Measurements from ENCODE around the gene RFTN1.

The RFTN1 gene

GRCh38 chr3:16507578-16508242, 5.8 kb downstream of the RFTN1 start:
- H3K27ac Mint-ChIP-seq: no peak overlapping the region
- no peak overlapping the region for H3K4me3 Mint-ChIP-seq
- no peaks in the 10 kb centered on the region for H3K9me3 Mint-ChIP-seq
- H3K36me3 Mint-ChIP-seq (ENCODE audit: low read depth): peaks cover 35% of the 10 kb centered on the region
- DNase-seq (ENCODE audit: low spot score): no peak
- peaks cover 62% of the 10 kb centered on the region for H3K4me1 Mint-ChIP-seq (ENCODE audit: low read depth)
- H3K27me3 Mint-ChIP-seq (ENCODE audit: low read depth): no peaks in the 10 kb centered on the region

GRCh38 chr3:16506884-16507577, 6.5 kb downstream of the RFTN1 start:
- Mint-ChIP-seq H3K27me3 (ENCODE audit: low read depth) (no peaks in the 10 kb centered on the region), H3K4me3 (no peak overlapping the region), H3K36me3 (ENCODE audit: low read depth) (peaks cover 41% of the 10 kb centered on the region), H3K27ac (no peak overlapping the region), H3K9me3 (no peaks in the 10 kb centered on the region), H3K4me1 (ENCODE audit: low read depth) (peaks cover 61% of the 10 kb centered on the region)
- no peak for DNase-seq (ENCODE audit: low spot score)

- peaks cover 38% of the 10 kb centered on the region for H3K36me3 Mint-ChIP-seq (ENCODE audit: low read depth)
- no peaks in the 10 kb centered on the region for H3K27me3 Mint-ChIP-seq (ENCODE audit: low read depth)
- no peak overlapping the region for H3K4me3 Mint-ChIP-seq
These were observed 7.0 kb downstream of the RFTN1 start for GRCh38 chr3:16506451-16506850.

GRCh38 chr3:16504692-16505091, 8.8 kb downstream of the RFTN1 start:
- Mint-ChIP-seq H3K36me3 (ENCODE audit: low read depth) (peaks cover 48% of the 10 kb centered on the region), H3K27ac (peak overlapping the region; percentile 3), H3K27me3 (ENCODE audit: low read depth) (no peaks in the 10 kb centered on the region), H3K4me3 (no peak overlapping the region), H3K9me3 (no peaks in the 10 kb centered on the region), H3K4me1 (ENCODE audit: low read depth) (peaks cover 43% of the 10 kb centered on the region)
- DNase-seq (ENCODE audit: low spot score): no peak

More at GRCh38 chr3:16506451-16506850, 7.0 kb downstream of the RFTN1 start:
- DNase-seq (ENCODE audit: low spot score): no peak
- H3K27ac Mint-ChIP-seq: no peak overlapping the region
- peaks cover 55% of the 10 kb centered on the region for H3K4me1 Mint-ChIP-seq (ENCODE audit: low read depth)
- no peaks in the 10 kb centered on the region for H3K9me3 Mint-ChIP-seq

- DNase-seq (ENCODE audit: low spot score): no peak
- Mint-ChIP-seq H3K27ac (no peak overlapping the region), H3K4me3 (no peak overlapping the region), H3K4me1 (ENCODE audit: low read depth) (peaks cover 41% of the 10 kb centered on the region), H3K9me3 (no peaks in the 10 kb centered on the region), H3K36me3 (ENCODE audit: low read depth) (peaks cover 49% of the 10 kb centered on the region), H3K27me3 (ENCODE audit: low read depth) (no peaks in the 10 kb centered on the region)
These were observed 9.3 kb downstream of the RFTN1 start for GRCh38 chr3:16504242-16504641.

GRCh38 chr3:16503191-16503776, 10.2 kb downstream of the RFTN1 start:
- Mint-ChIP-seq H3K4me3 (no peak overlapping the region), H3K9me3 (no peaks in the 10 kb centered on the region), H3K27ac (peak overlapping the region; percentile 21), H3K27me3 (ENCODE audit: low read depth) (no peaks in the 10 kb centered on the region), H3K36me3 (ENCODE audit: low read depth) (peaks cover 55% of the 10 kb centered on the region), H3K4me1 (ENCODE audit: low read depth) (peaks cover 43% of the 10 kb centered on the region)
- DNase-seq (ENCODE audit: low spot score): no peak

GRCh38 chr3:16502347-16502908, 11.1 kb downstream of the RFTN1 start:
- no peak overlapping the region for H3K27ac Mint-ChIP-seq
- peaks cover 41% of the 10 kb centered on the region for H3K4me1 Mint-ChIP-seq (ENCODE audit: low read depth)
- peaks cover 51% of the 10 kb centered on the region for H3K36me3 Mint-ChIP-seq (ENCODE audit: low read depth)
- no peak overlapping the region for H3K4me3 Mint-ChIP-seq
- DNase-seq (ENCODE audit: low spot score): no peak
- no peaks in the 10 kb centered on the region for H3K9me3 Mint-ChIP-seq
- no peaks in the 10 kb centered on the region for H3K27me3 Mint-ChIP-seq (ENCODE audit: low read depth)

- peaks cover 53% of the 10 kb centered on the region for H3K36me3 Mint-ChIP-seq (ENCODE audit: low read depth)
- H3K27ac Mint-ChIP-seq: no peak overlapping the region
- H3K4me3 Mint-ChIP-seq: no peak overlapping the region
- H3K9me3 Mint-ChIP-seq: no peaks in the 10 kb centered on the region
- H3K4me1 Mint-ChIP-seq (ENCODE audit: low read depth): peaks cover 49% of the 10 kb centered on the region
- DNase-seq (ENCODE audit: low spot score): no peak
- H3K27me3 Mint-ChIP-seq (ENCODE audit: low read depth): no peaks in the 10 kb centered on the region
These were observed 12.1 kb downstream of the RFTN1 start for GRCh38 chr3:16501376-16501775.

GRCh38 chr3:16500911-16501310, 12.6 kb downstream of the RFTN1 start:
- H3K4me1 Mint-ChIP-seq (ENCODE audit: low read depth): peaks cover 51% of the 10 kb centered on the region
- no peaks in the 10 kb centered on the region for H3K27me3 Mint-ChIP-seq (ENCODE audit: low read depth)
- no peak overlapping the region for H3K4me3 Mint-ChIP-seq
- no peak for DNase-seq (ENCODE audit: low spot score)
- peaks cover 52% of the 10 kb centered on the region for H3K36me3 Mint-ChIP-seq (ENCODE audit: low read depth)
- no peaks in the 10 kb centered on the region for H3K9me3 Mint-ChIP-seq
- H3K27ac Mint-ChIP-seq: no peak overlapping the region

- peaks cover 44% of the 10 kb centered on the region for H3K36me3 Mint-ChIP-seq (ENCODE audit: low read depth)
- no peaks in the 10 kb centered on the region for H3K9me3 Mint-ChIP-seq
- H3K27me3 Mint-ChIP-seq (ENCODE audit: low read depth): no peaks in the 10 kb centered on the region
- H3K4me1 Mint-ChIP-seq (ENCODE audit: low read depth): peaks cover 54% of the 10 kb centered on the region
- DNase-seq (ENCODE audit: low spot score): no peak
- H3K27ac Mint-ChIP-seq: no peak overlapping the region
- no peak overlapping the region for H3K4me3 Mint-ChIP-seq
These were observed 13.4 kb downstream of the RFTN1 start for GRCh38 chr3:16500093-16500492.

- no peak overlapping the region for H3K27ac Mint-ChIP-seq
- no peaks in the 10 kb centered on the region for H3K9me3 Mint-ChIP-seq
These were observed 14.1 kb downstream of the RFTN1 start for GRCh38 chr3:16499351-16499750.

GRCh38 chr3:16498130-16498890, 15.2 kb downstream of the RFTN1 start:
- Mint-ChIP-seq H3K27ac (no peak overlapping the region), H3K36me3 (ENCODE audit: low read depth) (peaks cover 37% of the 10 kb centered on the region), H3K27me3 (ENCODE audit: low read depth) (no peaks in the 10 kb centered on the region), H3K9me3 (no peaks in the 10 kb centered on the region), H3K4me3 (no peak overlapping the region), H3K4me1 (ENCODE audit: low read depth) (peaks cover 51% of the 10 kb centered on the region)
- no peak for DNase-seq (ENCODE audit: low spot score)

More at GRCh38 chr3:16499351-16499750, 14.1 kb downstream of the RFTN1 start:
- Mint-ChIP-seq H3K4me3 (no peak overlapping the region), H3K4me1 (ENCODE audit: low read depth) (peaks cover 54% of the 10 kb centered on the region), H3K27me3 (ENCODE audit: low read depth) (no peaks in the 10 kb centered on the region), H3K36me3 (ENCODE audit: low read depth) (peaks cover 37% of the 10 kb centered on the region)
- no peak for DNase-seq (ENCODE audit: low spot score)

- H3K27me3 Mint-ChIP-seq (ENCODE audit: low read depth): no peaks in the 10 kb centered on the region
- no peaks in the 10 kb centered on the region for H3K9me3 Mint-ChIP-seq
- peaks cover 47% of the 10 kb centered on the region for H3K4me1 Mint-ChIP-seq (ENCODE audit: low read depth)
- peak overlapping the region; percentile 9 for H3K27ac Mint-ChIP-seq
- no peak overlapping the region for H3K4me3 Mint-ChIP-seq
- DNase-seq (ENCODE audit: low spot score): no peak
- peaks cover 41% of the 10 kb centered on the region for H3K36me3 Mint-ChIP-seq (ENCODE audit: low read depth)
These were observed 16.9 kb downstream of the RFTN1 start for GRCh38 chr3:16496408-16497222.

Data from T-helper 2 cell treated with Interferon-gamma antibody and Interleukin-4, amounts not matched to agents 5 μg/mL and 100 μg/mL, for 36 hours (primary cell).